Immature natural killer cell (primary cell): ENCODE measurements around the gene CD93. TPM values are rescaled to one million over a fixed set of nuclear protein-coding genes. Genes with fewer than 3 reads are reported as not detected.
A peak's percentile ranks its signal among the peaks of the same experiment; 100 is the strongest.

Experiments
- DNase-seq, 3 donors: peaks; one replicate each; pipeline ENCODE4 v3.0.0; 2022; ENCODE audit warnings: mixed read lengths in 1 of 3
- H3K27ac Mint-ChIP-seq, 6 donors: one replicate each; pipeline ENCODE4 v1.8.0; 2020; ENCODE audit warnings: mixed read lengths in 6 of 6, mild to moderate bottlenecking in 5 of 6, inconsistent platforms in 4 of 6, moderate library complexity in 3 of 6
- H3K27me3 Mint-ChIP-seq, 3 donors: one replicate each; pipeline ENCODE4 v1.8.0; 2020 to 2021; ENCODE audit warnings: low read depth in 3 of 3, mild to moderate bottlenecking in 3 of 3, mixed read lengths in 3 of 3, moderate library complexity in 3 of 3, inconsistent platforms in 1 of 3
- H3K36me3 Mint-ChIP-seq, 3 donors: one replicate each; pipeline ENCODE4 v1.8.0; 2020; ENCODE audit warnings: mixed read lengths in 3 of 3, inconsistent platforms in 2 of 3, mild to moderate bottlenecking in 2 of 3
- H3K4me1 Mint-ChIP-seq, 2 donors: one replicate each; pipeline ENCODE4 v1.8.0; 2020; ENCODE audit warnings: inconsistent platforms in 2 of 2, mild to moderate bottlenecking in 2 of 2, mixed read lengths in 2 of 2, moderate library complexity in 1 of 2
- H3K4me3 Mint-ChIP-seq, 5 donors: one replicate each; pipeline ENCODE4 v1.8.0; 2020; ENCODE audit warnings: mild to moderate bottlenecking in 5 of 5, mixed read lengths in 5 of 5, inconsistent platforms in 3 of 5, moderate library complexity in 3 of 5
- H3K9me3 Mint-ChIP-seq, 6 donors: one replicate each; pipeline ENCODE4 v1.8.0; 2020; ENCODE audit warnings: mild to moderate bottlenecking in 6 of 6, mixed read lengths in 6 of 6, inconsistent platforms in 4 of 6, moderate library complexity in 3 of 6
- polyA plus RNA-seq, 3 donors: library from polyadenylated mRNA; unstranded; fragments of 300-500 nt; fragmentation: Illumina TruSeq; gene quantifications; one replicate each; pipeline ENCODE4 v1.2.3, GENCODE V29; 2021

CD93 gene
- polyA plus RNA-seq, result under 1 TPM in 2 of 3 donors, not detected in 1; 0.18 to 0.71 TPM

GRCh38 chr20:23086056-23086566 is at the start of gene CD93:
TSS of gene CD93 (minus strand) at chr20:23086324. CDS start at chr20:23086192, 132 bp downstream.
- Mint-ChIP-seq H3K9me3 (no peaks in the 10 kb centered on the region), H3K27ac (peak within 1 kb of the TSS; percentile 92 to 98 (median 94)), H3K36me3 (peaks cover 0 to 3% (median 0%) of the 10 kb centered on the region in 3 donors), H3K4me3 (peak within 1 kb of the TSS; percentile 80 to 93 (median 91)), H3K27me3 (peaks cover 0 to 4% (median 0%) of the 10 kb centered on the region in 3 donors), H3K4me1 (peaks cover 63 to 67% of the 10 kb centered on the region in 2 donors)
- DNase-seq, result peak; percentile 65 to 68 (median 67)

- H3K9me3 Mint-ChIP-seq, result no peaks in the 10 kb centered on the region
- no peak for DNase-seq
- peaks cover 0 to 2% (median 0%) of the 10 kb centered on the region in 3 donors for H3K27me3 Mint-ChIP-seq
- no peaks in the 10 kb centered on the region for H3K36me3 Mint-ChIP-seq
- H3K4me3 Mint-ChIP-seq, result no peak overlapping the region
- H3K27ac Mint-ChIP-seq, result no peak overlapping the region
- no peaks in the 10 kb centered on the region for H3K4me1 Mint-ChIP-seq
These were observed 47.5 kb upstream of the CD93 start for GRCh38 chr20:23133560-23133998.

- H3K27me3 Mint-ChIP-seq, result peaks cover 0 to 2% (median 0%) of the 10 kb centered on the region in 3 donors
- H3K36me3 Mint-ChIP-seq, result no peaks in the 10 kb centered on the region
- H3K4me1 Mint-ChIP-seq, result no peaks in the 10 kb centered on the region
- H3K27ac Mint-ChIP-seq, result no peak overlapping the region
- no peak overlapping the region for H3K4me3 Mint-ChIP-seq
- DNase-seq, result no peak
- no peaks in the 10 kb centered on the region for H3K9me3 Mint-ChIP-seq
These were observed 46.9 kb upstream of the CD93 start for GRCh38 chr20:23132930-23133559.

- H3K36me3 Mint-ChIP-seq, result no peaks in the 10 kb centered on the region
- H3K27me3 Mint-ChIP-seq, result peaks cover 0 to 2% (median 0%) of the 10 kb centered on the region in 3 donors
- no peak overlapping the region for H3K27ac Mint-ChIP-seq
- H3K4me3 Mint-ChIP-seq, result no peak overlapping the region
- no peak for DNase-seq
- no peaks in the 10 kb centered on the region for H3K9me3 Mint-ChIP-seq
- H3K4me1 Mint-ChIP-seq, result no peaks in the 10 kb centered on the region
These were observed 46.3 kb upstream of the CD93 start for GRCh38 chr20:23132293-23132929.

- Mint-ChIP-seq H3K27me3 (peaks cover 0 to 3% (median 0%) of the 10 kb centered on the region in 3 donors), H3K27ac (no peak overlapping the region), H3K4me1 (no peaks in the 10 kb centered on the region), H3K36me3 (no peaks in the 10 kb centered on the region), H3K4me3 (no peak overlapping the region), H3K9me3 (no peaks in the 10 kb centered on the region)
- DNase-seq, result no peak
These were observed 45.6 kb upstream of the CD93 start for GRCh38 chr20:23131766-23132165.

- Mint-ChIP-seq H3K4me3 (no peak overlapping the region), H3K36me3 (no peaks in the 10 kb centered on the region), H3K27ac (no peak overlapping the region), H3K9me3 (no peaks in the 10 kb centered on the region), H3K27me3 (peaks cover 0 to 4% (median 0%) of the 10 kb centered on the region in 3 donors), H3K4me1 (no peaks in the 10 kb centered on the region)
- no peak for DNase-seq
These were observed 44.6 kb upstream of the CD93 start for GRCh38 chr20:23130622-23131140.

GRCh38 chr20:23129891-23130621 is 43.9 kb upstream of the CD93 start:
- Mint-ChIP-seq H3K4me3 (no peak overlapping the region), H3K4me1 (no peaks in the 10 kb centered on the region), H3K27ac (peak overlapping the region in 1 of 6 donors; percentile 46), H3K27me3 (peaks cover 0 to 5% (median 0%) of the 10 kb centered on the region in 3 donors), H3K9me3 (no peaks in the 10 kb centered on the region), H3K36me3 (no peaks in the 10 kb centered on the region)
- DNase-seq, result no peak

GRCh38 chr20:23129266-23129665 is 43.1 kb upstream of the CD93 start:
- no peaks in the 10 kb centered on the region for H3K36me3 Mint-ChIP-seq

GRCh38 chr20:23128461-23129125 is 42.5 kb upstream of the CD93 start:
- Mint-ChIP-seq H3K36me3 (no peaks in the 10 kb centered on the region), H3K27me3 (peaks cover 0 to 5% (median 0%) of the 10 kb centered on the region in 3 donors), H3K4me3 (no peak overlapping the region), H3K27ac (no peak overlapping the region), H3K4me1 (no peaks in the 10 kb centered on the region), H3K9me3 (no peaks in the 10 kb centered on the region)
- no peak for DNase-seq

More at GRCh38 chr20:23129266-23129665, 43.1 kb upstream of the CD93 start:
- Mint-ChIP-seq H3K4me3 (no peak overlapping the region), H3K9me3 (no peaks in the 10 kb centered on the region), H3K27ac (no peak overlapping the region), H3K27me3 (peaks cover 0 to 5% (median 0%) of the 10 kb centered on the region in 3 donors), H3K4me1 (no peaks in the 10 kb centered on the region)
- DNase-seq, result no peak

- no peak for DNase-seq
- no peak overlapping the region for H3K4me3 Mint-ChIP-seq
- no peaks in the 10 kb centered on the region for H3K36me3 Mint-ChIP-seq
- peaks cover 0 to 7% (median 0%) of the 10 kb centered on the region in 3 donors for H3K27me3 Mint-ChIP-seq
- H3K4me1 Mint-ChIP-seq, result no peaks in the 10 kb centered on the region
- no peak overlapping the region for H3K27ac Mint-ChIP-seq
- H3K9me3 Mint-ChIP-seq, result no peaks in the 10 kb centered on the region
These were observed 41.6 kb upstream of the CD93 start for GRCh38 chr20:23127506-23128279.

- H3K36me3 Mint-ChIP-seq, result no peaks in the 10 kb centered on the region
- H3K27ac Mint-ChIP-seq, result no peak overlapping the region
- H3K27me3 Mint-ChIP-seq, result peaks cover 0 to 7% (median 0%) of the 10 kb centered on the region in 3 donors
- no peaks in the 10 kb centered on the region for H3K9me3 Mint-ChIP-seq
- H3K4me3 Mint-ChIP-seq, result no peak overlapping the region
- H3K4me1 Mint-ChIP-seq, result no peaks in the 10 kb centered on the region
- peak in 1 of 3 donors; percentile 7 for DNase-seq
These were observed 40.3 kb upstream of the CD93 start for GRCh38 chr20:23126281-23127061.

GRCh38 chr20:23125625-23126191 is 39.6 kb upstream of the CD93 start:
- DNase-seq, result no peak
- Mint-ChIP-seq H3K4me3 (no peak overlapping the region), H3K27ac (no peak overlapping the region), H3K9me3 (no peaks in the 10 kb centered on the region), H3K4me1 (no peaks in the 10 kb centered on the region), H3K27me3 (peaks cover 0 to 7% (median 0%) of the 10 kb centered on the region in 3 donors), H3K36me3 (no peaks in the 10 kb centered on the region)
